HepG2 (cell line): Measurements from ENCODE around the gene HOXA1.

Experiments
- CHCHD3 ChIP-seq: sonication (generic); formaldehyde crosslinking; IDR thresholded peaks from 2 replicates; pipeline ENCODE4 v1.8.0; 2022; ENCODE audit warnings: mild to moderate bottlenecking, missing genetic modification reagents, moderate library complexity
- CTCF ChIP-seq: sonication (generic); formaldehyde crosslinking; IDR thresholded peaks from 2 replicates; pipeline ENCODE4 v1.5.0; 2020; ENCODE audit warnings: mild to moderate bottlenecking, missing genetic modification reagents, moderate library complexity
- GTF3A ChIP-seq: sonication (generic); formaldehyde crosslinking; conservative IDR thresholded peaks from 2 replicates; pipeline ENCODE4 v1.4.0; 2020; ENCODE audit warnings: mild to moderate bottlenecking, missing genetic modification reagents
- POLR2A ChIP-seq, 2 experiments: IDR thresholded peaks; 2 replicates each; pipeline ENCODE4 v1.6.1; 2011; ENCODE audit warnings: low read depth in 2 of 2, low read length in 2 of 2, mild to moderate bottlenecking in 1 of 2, moderate library complexity in 1 of 2; ENCODE audit not compliant: insufficient read depth in 1 of 2
- SMC3 ChIP-seq: IDR thresholded peaks from 2 replicates; pipeline ENCODE4 v1.6.1; 2011; ENCODE audit warnings: low read length, improper control_type of control experiment
- ZBTB49 ChIP-seq: sonication (generic); formaldehyde crosslinking; IDR thresholded peaks from 2 replicates; pipeline ENCODE4 v1.4.0; 2020; ENCODE audit warnings: missing genetic modification reagents, borderline replicate concordance
- ZNF251 ChIP-seq: sonication (generic); formaldehyde crosslinking; IDR thresholded peaks from 2 replicates; pipeline ENCODE4 v1.9.0; 2021; ENCODE audit warnings: mild to moderate bottlenecking, missing genetic modification reagents
- ZNF34 ChIP-seq: sonication (generic); formaldehyde crosslinking; IDR thresholded peaks from 2 replicates; pipeline ENCODE4 v1.4.0; 2020; ENCODE audit warnings: mild to moderate bottlenecking, missing genetic modification reagents, borderline replicate concordance
- ZNF580 ChIP-seq: IDR thresholded peaks from 2 replicates; pipeline ENCODE4 v1.6.1; 2016; ENCODE audit warnings: low read depth, borderline replicate concordance
- TF ChIP-seq, protein P1 (sequence below): sonication (generic); formaldehyde crosslinking; IDR thresholded peaks from one replicate; pipeline ENCODE4 v1.5.1; 2020; ENCODE audit warnings: mild to moderate bottlenecking, missing genetic modification reagents; ENCODE audit errors: not compliant biosample characterization

DNA sequence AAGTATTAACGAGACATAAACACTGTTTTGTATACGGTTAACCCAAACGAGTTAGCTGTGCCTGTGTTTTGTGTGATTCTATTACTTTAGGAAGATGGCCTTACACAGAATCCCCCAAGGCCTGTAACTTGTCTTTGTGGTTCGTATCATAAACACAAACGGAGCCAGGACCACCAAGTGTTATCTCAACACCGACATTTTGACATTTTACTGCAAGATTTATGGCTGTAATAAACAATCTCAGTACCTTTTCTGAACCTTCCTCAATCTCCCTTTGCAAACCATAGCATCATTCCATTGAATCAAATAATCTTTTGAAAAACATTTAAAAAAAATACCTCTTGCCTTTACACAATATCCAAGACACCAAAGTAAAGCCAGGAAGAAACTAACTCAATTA lies 37.2 kb upstream of the HOXA1 start:
- TF ChIP-seq, protein P1, sequence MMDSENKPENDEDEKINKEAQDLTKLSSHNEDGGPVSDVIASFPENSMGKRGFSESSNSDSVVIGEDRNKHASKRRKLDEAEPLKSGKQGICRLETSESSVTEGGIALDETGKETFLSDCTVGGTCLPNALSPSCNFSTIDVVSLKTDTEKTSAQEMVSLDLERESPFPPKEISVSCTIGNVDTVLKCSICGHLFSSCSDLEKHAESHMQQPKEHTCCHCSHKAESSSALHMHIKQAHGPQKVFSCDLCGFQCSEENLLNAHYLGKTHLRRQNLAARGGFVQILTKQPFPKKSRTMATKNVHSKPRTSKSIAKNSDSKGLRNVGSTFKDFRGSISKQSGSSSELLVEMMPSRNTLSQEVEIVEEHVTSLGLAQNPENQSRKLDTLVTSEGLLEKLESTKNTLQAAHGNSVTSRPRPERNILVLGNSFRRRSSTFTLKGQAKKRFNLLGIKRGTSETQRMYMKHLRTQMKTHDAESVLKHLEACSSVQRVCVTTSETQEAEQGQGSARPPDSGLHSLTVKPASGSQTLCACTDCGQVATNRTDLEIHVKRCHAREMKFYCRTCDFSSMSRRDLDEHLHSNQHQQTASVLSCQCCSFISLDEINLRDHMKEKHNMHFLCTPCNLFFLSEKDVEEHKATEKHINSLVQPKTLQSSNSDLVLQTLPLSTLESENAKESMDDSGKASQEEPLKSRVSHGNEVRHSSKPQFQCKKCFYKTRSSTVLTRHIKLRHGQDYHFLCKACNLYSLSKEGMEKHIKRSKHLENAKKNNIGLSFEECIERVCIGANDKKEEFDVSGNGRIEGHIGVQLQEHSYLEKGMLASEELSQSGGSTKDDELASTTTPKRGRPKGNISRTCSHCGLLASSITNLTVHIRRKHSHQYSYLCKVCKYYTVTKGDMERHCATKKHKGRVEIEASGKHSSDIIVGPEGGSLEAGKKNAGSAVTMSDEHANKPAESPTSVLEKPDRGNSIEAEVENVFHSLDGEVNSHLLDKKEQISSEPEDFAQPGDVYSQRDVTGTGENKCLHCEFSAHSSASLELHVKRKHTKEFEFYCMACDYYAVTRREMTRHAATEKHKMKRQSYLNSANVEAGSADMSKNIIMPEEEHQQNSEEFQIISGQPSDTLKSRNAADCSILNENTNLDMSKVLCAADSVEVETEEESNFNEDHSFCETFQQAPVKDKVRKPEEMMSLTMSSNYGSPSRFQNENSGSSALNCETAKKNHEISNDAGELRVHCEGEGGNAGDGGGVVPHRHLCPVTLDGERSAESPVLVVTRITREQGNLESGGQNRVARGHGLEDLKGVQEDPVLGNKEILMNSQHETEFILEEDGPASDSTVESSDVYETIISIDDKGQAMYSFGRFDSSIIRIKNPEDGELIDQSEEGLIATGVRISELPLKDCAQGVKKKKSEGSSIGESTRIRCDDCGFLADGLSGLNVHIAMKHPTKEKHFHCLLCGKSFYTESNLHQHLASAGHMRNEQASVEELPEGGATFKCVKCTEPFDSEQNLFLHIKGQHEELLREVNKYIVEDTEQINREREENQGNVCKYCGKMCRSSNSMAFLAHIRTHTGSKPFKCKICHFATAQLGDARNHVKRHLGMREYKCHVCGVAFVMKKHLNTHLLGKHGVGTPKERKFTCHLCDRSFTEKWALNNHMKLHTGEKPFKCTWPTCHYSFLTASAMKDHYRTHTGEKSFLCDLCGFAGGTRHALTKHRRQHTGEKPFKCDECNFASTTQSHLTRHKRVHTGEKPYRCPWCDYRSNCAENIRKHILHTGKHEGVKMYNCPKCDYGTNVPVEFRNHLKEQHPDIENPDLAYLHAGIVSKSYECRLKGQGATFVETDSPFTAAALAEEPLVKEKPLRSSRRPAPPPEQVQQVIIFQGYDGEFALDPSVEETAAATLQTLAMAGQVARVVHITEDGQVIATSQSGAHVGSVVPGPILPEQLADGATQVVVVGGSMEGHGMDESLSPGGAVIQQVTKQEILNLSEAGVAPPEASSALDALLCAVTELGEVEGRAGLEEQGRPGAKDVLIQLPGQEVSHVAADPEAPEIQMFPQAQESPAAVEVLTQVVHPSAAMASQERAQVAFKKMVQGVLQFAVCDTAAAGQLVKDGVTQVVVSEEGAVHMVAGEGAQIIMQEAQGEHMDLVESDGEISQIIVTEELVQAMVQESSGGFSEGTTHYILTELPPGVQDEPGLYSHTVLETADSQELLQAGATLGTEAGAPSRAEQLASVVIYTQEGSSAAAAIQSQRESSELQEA (CRISPR knock-in tag), result no peak
- TF ChIP-seq ZBTB49 (CRISPR knock-in tag), result no peak
- no peak for TF ChIP-seq CTCF (CRISPR knock-in tag)
- no peak for TF ChIP-seq POLR2A (IDR thresholded peaks at IDR 0.05; ENCODE audit: insufficient read depth in 1 of 2, low read depth in 2 of 2, low read length in 2 of 2)
- no peak for TF ChIP-seq SMC3
- TF ChIP-seq ZNF251 (CRISPR knock-in tag), result no peak
- TF ChIP-seq CHCHD3 (CRISPR knock-in tag), result no peak
- TF ChIP-seq ZNF34 (CRISPR knock-in tag), result no peak
- no peak for TF ChIP-seq ZNF580
- TF ChIP-seq GTF3A (CRISPR knock-in tag), result no peak
